HCT116 (cell line): Measurements from ENCODE around the gene SEMA6A.

Experiments
- CTCF ChIP-seq, 3 experiments: fragments of 200-600 bp in 1 of 3; sonication (generic) in 1 of 3; IDR thresholded peaks in 2 of 3; conservative IDR thresholded peaks in 1 of 3; 2 replicates each; pipeline ENCODE4 v1.5.1; 2012 to 2017; ENCODE audit warnings: low read depth in 2 of 3, low read length in 2 of 3, antibody characterized with exemption in 1 of 3, borderline replicate concordance in 1 of 3, control low read depth in 1 of 3, mild to moderate bottlenecking in 1 of 3, mixed read lengths in 1 of 3, mixed run types in 1 of 3, moderate library complexity in 1 of 3; ENCODE audit not compliant: insufficient read depth in 1 of 3
- EZH2phosphoT487 ChIP-seq: fragments of 200-600 bp; IDR thresholded peaks from 2 replicates; pipeline ENCODE4 v1.6.1; 2018; ENCODE audit warnings: antibody characterized with exemption, borderline replicate concordance
- POLR2AphosphoS5 ChIP-seq: IDR thresholded peaks from 2 replicates; pipeline ENCODE4 v1.6.1; 2011; ENCODE audit warnings: mild to moderate bottlenecking, low read depth, low read length, moderate library complexity
- REST ChIP-seq: IDR thresholded peaks from 2 replicates; pipeline ENCODE4 v1.6.1; 2012; ENCODE audit warnings: low read depth

GRCh38 chr5:116409591-116410296, 164.9 kb downstream of the SEMA6A start:
- TF ChIP-seq CTCF (IDR thresholded peaks at IDR 0.05 in 2 of 3, conservative IDR thresholded peaks at IDR 0.05 in 1 of 3; ENCODE audit: borderline replicate concordance in 1 of 3, insufficient read depth in 1 of 3, low read depth in 2 of 3, low read length in 2 of 3) (no peak), POLR2AphosphoS5 (no peak), EZH2phosphoT487 (no peak), REST (no peak)
